ENCODE measurements around the gene DOCK7. TPM values are rescaled to one million over a fixed set of nuclear protein-coding genes. Genes with fewer than 3 reads are reported as not detected.

The DOCK7 gene
- total and polyA plus RNA-seq, 4 donors: 5.6 to 35.1 (median 21.7) TPM

DNA sequence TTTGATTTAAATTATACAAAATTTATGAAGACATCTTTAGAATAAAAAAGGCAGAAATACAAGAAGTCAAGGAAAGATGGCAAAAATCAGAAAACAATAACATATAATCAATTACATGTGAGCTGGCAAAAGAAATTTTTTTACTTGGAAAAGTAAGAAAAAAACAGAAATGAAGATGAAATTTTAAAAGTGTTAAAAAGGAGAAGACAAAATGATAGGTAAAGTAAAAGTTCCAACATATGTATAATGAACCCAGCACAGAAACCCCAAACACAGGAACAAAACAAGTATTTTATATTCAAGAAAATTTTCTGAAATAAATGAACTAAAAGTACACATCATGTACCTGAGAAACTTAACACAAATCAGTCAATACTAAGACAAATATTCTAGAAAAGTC, 188.0 kb downstream of the DOCK7 start (continued):
- no peak for TF ChIP-seq TAF1 (conservative IDR thresholded peaks at IDR 0.05)

DNA sequence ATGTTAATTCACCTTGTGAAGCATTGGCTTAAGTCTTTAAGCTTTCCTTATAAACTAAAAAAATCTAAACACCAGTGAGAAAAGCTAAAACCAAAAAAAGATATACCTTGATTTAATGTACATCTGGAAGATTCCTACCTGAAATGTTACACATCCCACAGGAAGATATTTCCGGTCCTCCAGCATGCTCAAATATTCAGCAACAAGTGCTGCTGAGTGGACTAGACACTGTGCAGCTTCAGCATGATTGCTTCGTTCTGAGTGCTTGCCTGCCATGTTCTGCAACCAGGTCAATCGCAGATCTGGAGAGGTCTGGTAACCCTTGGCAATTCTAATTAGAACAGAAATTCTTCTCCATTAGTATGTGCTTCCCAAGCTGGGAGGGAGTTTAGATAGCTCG, 194.0 kb downstream of the DOCK7 start:
- no peaks in the 10 kb centered on the region for H3K27me3 ChIP-seq (ENCODE audit: control insufficient read depth in 4 of 4, insufficient read depth in 4 of 4, low read length in 3 of 4)
- no peaks in the 10 kb centered on the region for H3K4me1 ChIP-seq (ENCODE audit: control insufficient read depth in 4 of 4, insufficient read depth in 4 of 4, low read length in 3 of 4)
- TF ChIP-seq NR2F2 (IDR thresholded peaks at IDR 0.05): no peak
- no peak for TF ChIP-seq GABPA (IDR thresholded peaks at IDR 0.05 in 1 of 2, conservative IDR thresholded peaks at IDR 0.05 in 1 of 2)
- no peak for TF ChIP-seq HNF4G (IDR thresholded peaks at IDR 0.05)
- TF ChIP-seq RXRA (IDR thresholded peaks at IDR 0.05): no peak
- TF ChIP-seq SP1 (IDR thresholded peaks at IDR 0.05): no peak
- TF ChIP-seq MAX (IDR thresholded peaks at IDR 0.05): no peak
- no peak for TF ChIP-seq CTCF (IDR thresholded peaks at IDR 0.05; ENCODE audit: low read depth, low read length, missing input control)
- TF ChIP-seq HNF4A (conservative IDR thresholded peaks at IDR 0.05): no peak
- TF ChIP-seq YY1 (IDR thresholded peaks at IDR 0.05): no peak
- H3K9me3 ChIP-seq (ENCODE audit: control insufficient read depth in 4 of 4, low read length in 3 of 4): no peaks in the 10 kb centered on the region
- peaks cover 0 to 12% (median 8%) of the 10 kb centered on the region in 4 donors for H3K36me3 ChIP-seq (ENCODE audit: control insufficient read depth in 4 of 4, insufficient read depth in 3 of 4, low read depth in 1 of 4, low read length in 3 of 4)
- no peak overlapping the region for H3K27ac ChIP-seq (ENCODE audit: low read depth in 1 of 2, low read length in 2 of 2)
- H3K4me3 ChIP-seq (ENCODE audit: low read depth in 1 of 3, low read length in 3 of 3): no peak overlapping the region
- DNase-seq (ENCODE audit: low spot score): no peak
- 97% methylated on average over 4 of the region's 4 CpGs for WGBS
- no peak overlapping the region for H3K9ac ChIP-seq (ENCODE audit: low read depth in 1 of 2, low read length in 2 of 2)

DNA sequence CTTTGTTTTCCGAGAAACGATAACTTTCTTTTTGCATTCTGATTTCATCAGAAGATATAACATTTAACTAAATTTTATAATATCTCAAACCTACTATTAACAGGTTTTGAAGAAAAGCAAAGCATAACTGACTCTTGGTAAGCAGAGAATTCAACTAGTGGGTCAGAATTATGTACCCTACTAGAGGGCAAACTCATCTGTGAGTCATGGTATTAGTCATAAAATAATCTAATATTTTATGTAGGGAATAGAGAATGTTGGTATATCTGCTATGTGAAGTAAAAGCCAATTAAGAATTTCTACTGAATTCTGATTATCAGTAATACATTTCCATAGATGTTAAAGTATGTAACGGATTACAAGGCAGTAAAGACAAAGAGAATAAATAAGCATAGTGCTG, 194.5 kb downstream of the DOCK7 start:
- DNase-seq (ENCODE audit: low spot score): no peak
- 97% methylated on average over 3 of the region's 3 CpGs for WGBS
- H3K36me3 ChIP-seq (ENCODE audit: control insufficient read depth in 4 of 4, insufficient read depth in 3 of 4, low read depth in 1 of 4, low read length in 3 of 4): peaks cover 0 to 14% (median 8%) of the 10 kb centered on the region in 4 donors

More for the DNA sequence above, 194.5 kb downstream of the DOCK7 start:
- no peaks in the 10 kb centered on the region for H3K27me3 ChIP-seq (ENCODE audit: control insufficient read depth in 4 of 4, insufficient read depth in 4 of 4, low read length in 3 of 4)
- no peak overlapping the region for H3K27ac ChIP-seq (ENCODE audit: low read depth in 1 of 2, low read length in 2 of 2)
- no peak overlapping the region for H3K4me3 ChIP-seq (ENCODE audit: low read depth in 1 of 3, low read length in 3 of 3)
- TF ChIP-seq RAD21 (IDR thresholded peaks at IDR 0.05): no peak
- no peak for TF ChIP-seq YY1 (IDR thresholded peaks at IDR 0.05)
- TF ChIP-seq FOXA1 (IDR thresholded peaks at IDR 0.05): no peak
- TF ChIP-seq RXRA (IDR thresholded peaks at IDR 0.05): no peak
- no peak for TF ChIP-seq MAX (IDR thresholded peaks at IDR 0.05)
- TF ChIP-seq, protein P1, sequence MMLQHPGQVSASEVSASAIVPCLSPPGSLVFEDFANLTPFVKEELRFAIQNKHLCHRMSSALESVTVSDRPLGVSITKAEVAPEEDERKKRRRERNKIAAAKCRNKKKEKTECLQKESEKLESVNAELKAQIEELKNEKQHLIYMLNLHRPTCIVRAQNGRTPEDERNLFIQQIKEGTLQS (IDR thresholded peaks at IDR 0.05): no peak
- no peak for TF ChIP-seq CTCF (IDR thresholded peaks at IDR 0.05; ENCODE audit: low read depth, low read length, missing input control)
- TF ChIP-seq HNF4A (conservative IDR thresholded peaks at IDR 0.05): no peak
- TF ChIP-seq EGR1 (IDR thresholded peaks at IDR 0.05; ENCODE audit: low read depth in 2 of 2): no peak
- TF ChIP-seq HNF4G (IDR thresholded peaks at IDR 0.05): no peak
- TF ChIP-seq GABPA (IDR thresholded peaks at IDR 0.05 in 1 of 2, conservative IDR thresholded peaks at IDR 0.05 in 1 of 2): no peak
- no peaks in the 10 kb centered on the region for H3K9me3 ChIP-seq (ENCODE audit: control insufficient read depth in 4 of 4, low read length in 3 of 4)
- H3K4me1 ChIP-seq (ENCODE audit: control insufficient read depth in 4 of 4, insufficient read depth in 4 of 4, low read length in 3 of 4): no peaks in the 10 kb centered on the region
- no peak overlapping the region for H3K9ac ChIP-seq (ENCODE audit: low read depth in 1 of 2, low read length in 2 of 2)

Data from liver (tissue), 9 donors.